Measurements from ENCODE around the gene PRDM16. TPM values are rescaled to one million over a fixed set of nuclear protein-coding genes. Genes with fewer than 3 reads are reported as not detected.

Gene PRDM16
- total RNA-seq, 1 experiment from 2014 or later, result 0.17 TPM

- Mint-ChIP-seq H3K27me3 (ENCODE audit: low read depth) (peaks cover 4% of the 10 kb centered on the region), H3K9me3 (no peaks in the 10 kb centered on the region), H3K4me1 (peaks cover under 1 to 12% of the 10 kb centered on the region in 2 experiments; a peak in 2 of 4 replicates), H3K27ac (no peak overlapping the region), H3K36me3 (ENCODE audit: insufficient read depth in 1 of 3, low read depth in 3 of 3) (no peaks in the 10 kb centered on the region), H3K4me3 (no peak overlapping the region)
- Histone ChIP-seq H4K8ac (replicated peaks; ENCODE audit: insufficient read length, low read depth, low read length) (no peak overlapping the region), H4K91ac (ENCODE audit: insufficient read length, low read depth, low read length) (no peak overlapping the region), H3K27me3 (ENCODE audit: insufficient read depth, low read length) (no peaks in the 10 kb centered on the region), H3K79me1 (ENCODE audit: insufficient read depth, low read depth, low read length, poor library complexity, severe bottlenecking) (no peaks in the 10 kb centered on the region), H4K20me1 (ENCODE audit: control insufficient read depth, insufficient read depth, insufficient read length) (no peaks in the 10 kb centered on the region), H3K18ac (ENCODE audit: insufficient read length, low read depth, low read length) (no peak overlapping the region), H3K4me2 (ENCODE audit: insufficient read depth, insufficient read length, low read length) (no peak overlapping the region), H2BK20ac (ENCODE audit: low read depth, low read length, poor library complexity, severe bottlenecking) (no peak overlapping the region), H2BK15ac (ENCODE audit: low read depth, low read length) (no peak overlapping the region), H3K56ac (ENCODE audit: insufficient read length, low read depth, low read length) (no peak overlapping the region), H3K79me2 (ENCODE audit: insufficient read depth, low read length) (no peaks in the 10 kb centered on the region), H3K4me1 (ENCODE audit: insufficient read depth, low read length) (no peaks in the 10 kb centered on the region), H3K9me3 (ENCODE audit: control insufficient read depth, low read depth, low read length) (no peaks in the 10 kb centered on the region), H2BK12ac (ENCODE audit: insufficient read length, low read depth, low read length) (no peak overlapping the region), H4K5ac (ENCODE audit: insufficient read length, low read depth, low read length) (no peak overlapping the region), H2BK5ac (ENCODE audit: insufficient read length, low read length) (no peak overlapping the region), H2AFZ (ENCODE audit: low read length) (no peak overlapping the region), H3K23ac (ENCODE audit: insufficient read length, low read depth, low read length) (no peak overlapping the region), H3K23me2 (ENCODE audit: insufficient read length, low read depth, low read length, poor library complexity, severe bottlenecking) (no peaks in the 10 kb centered on the region), H3T11ph (ENCODE audit: low read length) (no peak overlapping the region), H3K27ac (ENCODE audit: insufficient read length, low read depth, low read length) (no peak overlapping the region), H3K14ac (ENCODE audit: insufficient read depth, low read length) (no peak overlapping the region), H3K4ac (ENCODE audit: low read depth, low read length) (no peak overlapping the region), H2BK120ac (ENCODE audit: low read depth, low read length, poor library complexity, severe bottlenecking) (no peak overlapping the region), H2AK5ac (ENCODE audit: insufficient read length, low read length) (no peak overlapping the region), H3K9ac (ENCODE audit: extremely low read depth, insufficient read length, low read length) (no peak overlapping the region)
- TF ChIP-seq, protein P1, sequence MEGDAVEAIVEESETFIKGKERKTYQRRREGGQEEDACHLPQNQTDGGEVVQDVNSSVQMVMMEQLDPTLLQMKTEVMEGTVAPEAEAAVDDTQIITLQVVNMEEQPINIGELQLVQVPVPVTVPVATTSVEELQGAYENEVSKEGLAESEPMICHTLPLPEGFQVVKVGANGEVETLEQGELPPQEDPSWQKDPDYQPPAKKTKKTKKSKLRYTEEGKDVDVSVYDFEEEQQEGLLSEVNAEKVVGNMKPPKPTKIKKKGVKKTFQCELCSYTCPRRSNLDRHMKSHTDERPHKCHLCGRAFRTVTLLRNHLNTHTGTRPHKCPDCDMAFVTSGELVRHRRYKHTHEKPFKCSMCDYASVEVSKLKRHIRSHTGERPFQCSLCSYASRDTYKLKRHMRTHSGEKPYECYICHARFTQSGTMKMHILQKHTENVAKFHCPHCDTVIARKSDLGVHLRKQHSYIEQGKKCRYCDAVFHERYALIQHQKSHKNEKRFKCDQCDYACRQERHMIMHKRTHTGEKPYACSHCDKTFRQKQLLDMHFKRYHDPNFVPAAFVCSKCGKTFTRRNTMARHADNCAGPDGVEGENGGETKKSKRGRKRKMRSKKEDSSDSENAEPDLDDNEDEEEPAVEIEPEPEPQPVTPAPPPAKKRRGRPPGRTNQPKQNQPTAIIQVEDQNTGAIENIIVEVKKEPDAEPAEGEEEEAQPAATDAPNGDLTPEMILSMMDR (conservative IDR thresholded peaks at IDR 0.05), result no peak; the same call in 2 of the 3 replicates
- DNase-seq, result no peak
- no CpG with 5 or more reads among the region's 27 CpGs for WGBS (ENCODE audit: extremely low coverage, insufficient read length, low lambda C conversion rate)
Observed at GRCh38 chr1:3226701-3227350, 157.8 kb downstream of the PRDM16 start.

Data from H9 (cell line).